ENCODE results near the gene CCM2L. TPM values are rescaled to one million over a fixed set of nuclear protein-coding genes. Genes with fewer than 3 reads are reported as not detected.

CCM2L gene
- total RNA-seq, 4 donors from 2014 or later = 0.88 to 8.3 (median 3.9) TPM

GRCh38 chr20:31987744-31988143, 22.5 kb upstream of the CCM2L start:
- H3K4me3 ChIP-seq = no peak overlapping the region
- no peak for TF ChIP-seq POLR2A (IDR thresholded peaks at IDR 0.05)
- no peak for TF ChIP-seq CTCF (IDR thresholded peaks at IDR 0.05)
- no peak overlapping the region for H3K27ac ChIP-seq
- no peaks in the 10 kb centered on the region for H3K27me3 ChIP-seq
- H3K4me1 ChIP-seq = no peaks in the 10 kb centered on the region
- no peaks in the 10 kb centered on the region for H3K9me3 ChIP-seq
- no peaks in the 10 kb centered on the region for H3K36me3 ChIP-seq
- no peak for DNase-seq

DNA sequence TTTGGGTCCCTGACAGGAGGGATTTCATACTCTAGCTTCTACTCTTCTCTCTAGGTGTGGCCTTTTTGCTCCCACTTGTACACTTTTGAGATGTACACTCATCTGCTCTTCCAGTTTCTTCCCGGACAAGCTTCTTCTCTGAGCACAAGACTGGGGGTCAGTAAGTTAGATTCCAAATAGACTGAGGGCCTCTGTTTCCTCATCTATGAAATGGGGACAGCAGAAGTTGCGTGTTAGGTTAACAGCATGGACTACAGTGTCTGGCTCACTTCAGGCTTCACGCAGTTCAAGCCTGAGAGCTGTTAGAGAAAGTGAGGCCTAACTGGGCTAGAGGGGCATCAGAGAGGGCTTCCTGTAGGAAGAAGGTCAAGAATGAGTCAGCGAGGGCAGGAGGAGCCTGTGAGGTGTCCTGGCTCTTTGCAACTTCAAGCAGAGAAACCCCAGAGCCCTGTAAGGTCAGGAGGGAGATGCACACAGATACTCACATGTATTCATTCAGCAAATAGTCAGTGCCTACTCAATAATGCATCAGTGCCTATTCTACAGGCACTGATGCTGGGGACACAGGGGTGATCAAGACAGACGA, 21.7 kb upstream of the CCM2L start:
- Histone ChIP-seq H3K36me3 (no peaks in the 10 kb centered on the region), H3K4me3 (no peak overlapping the region), H3K27me3 (no peaks in the 10 kb centered on the region), H3K4me1 (no peaks in the 10 kb centered on the region), H3K9me3 (no peaks in the 10 kb centered on the region), H3K27ac (no peak overlapping the region)
- TF ChIP-seq POLR2A (IDR thresholded peaks at IDR 0.05) = no peak
- no peak for TF ChIP-seq CTCF (IDR thresholded peaks at IDR 0.05)
- DNase-seq = no peak

DNA sequence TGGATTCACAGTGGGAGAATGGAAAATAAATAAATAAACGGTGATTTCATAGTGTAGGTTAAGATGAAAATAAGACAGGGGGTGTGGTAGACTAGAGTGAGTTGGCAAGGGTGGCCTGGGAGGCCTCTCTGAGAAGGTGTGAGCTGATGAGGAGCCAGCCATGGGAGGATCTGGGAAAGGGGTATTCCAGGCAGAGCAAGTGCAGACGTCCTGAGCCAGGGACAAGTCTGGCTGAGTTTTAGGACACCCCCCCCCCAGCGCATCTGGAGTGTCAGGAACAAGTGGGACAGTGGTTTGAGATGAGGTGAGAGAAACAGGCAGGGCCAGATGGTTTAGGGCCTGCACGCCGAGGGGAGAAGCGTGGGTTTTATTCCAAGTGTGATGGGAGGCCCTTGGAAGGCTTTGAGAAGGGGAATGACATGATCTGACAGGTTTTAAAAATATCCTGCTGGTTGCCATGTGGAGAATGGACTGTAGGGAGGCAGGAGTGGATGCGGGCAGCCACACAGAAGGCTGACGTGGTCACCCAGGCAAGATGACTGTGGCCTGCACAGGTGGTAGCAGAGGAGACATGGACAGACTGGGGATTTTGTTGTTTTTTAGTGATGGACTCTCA, 21.1 kb upstream of the CCM2L start:
- no peaks in the 10 kb centered on the region for H3K4me1 ChIP-seq
- DNase-seq = no peak
- no peaks in the 10 kb centered on the region for H3K9me3 ChIP-seq
- no peak overlapping the region for H3K4me3 ChIP-seq
- no peak for TF ChIP-seq POLR2A (IDR thresholded peaks at IDR 0.05)
- no peak for TF ChIP-seq CTCF (IDR thresholded peaks at IDR 0.05)
- H3K27me3 ChIP-seq = no peaks in the 10 kb centered on the region
- no peak overlapping the region for H3K27ac ChIP-seq
- no peaks in the 10 kb centered on the region for H3K36me3 ChIP-seq

DNA sequence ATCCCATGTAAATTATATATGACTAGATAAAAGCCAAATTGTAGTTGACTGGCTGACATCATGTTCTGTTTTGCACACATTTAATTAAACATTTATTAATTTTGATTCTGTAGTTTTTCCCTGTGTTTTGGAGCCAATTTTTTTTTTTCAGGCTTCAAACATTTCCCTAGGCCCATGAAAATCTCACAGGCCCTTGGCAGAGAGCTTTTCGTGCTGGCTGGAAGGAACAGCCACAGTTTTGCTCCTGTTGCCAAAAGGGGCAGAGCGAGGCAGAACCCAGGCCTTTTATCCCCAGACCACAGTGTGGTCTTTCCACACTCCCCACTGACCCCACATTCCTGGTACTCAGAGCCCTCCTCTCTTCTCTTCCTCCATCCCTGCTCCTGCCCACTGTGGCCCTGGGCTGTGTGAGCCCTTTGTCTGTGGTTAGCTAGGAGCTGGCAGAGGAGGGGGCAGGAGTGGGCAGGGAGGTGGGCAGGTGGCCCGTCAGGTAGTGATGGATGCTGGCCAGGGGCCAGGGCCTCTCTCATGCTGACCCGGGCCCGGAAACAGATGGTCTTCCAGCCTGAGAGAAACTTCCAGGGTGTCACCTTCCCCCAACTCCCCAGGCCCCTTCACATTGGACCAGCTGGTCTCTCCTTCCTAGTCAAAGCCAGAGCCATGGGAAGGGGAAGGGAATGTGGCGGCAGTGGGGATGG, 19.4 kb upstream of the CCM2L start:
- peaks cover 0 to 7% of the 10 kb centered on the region in 2 donors for H3K27me3 ChIP-seq
- no peak for DNase-seq
- no peaks in the 10 kb centered on the region for H3K36me3 ChIP-seq
- TF ChIP-seq CTCF (IDR thresholded peaks at IDR 0.05) (no peak), POLR2A (IDR thresholded peaks at IDR 0.05) (no peak)
- no peak overlapping the region for H3K4me3 ChIP-seq
- no peak overlapping the region for H3K27ac ChIP-seq
- H3K4me1 ChIP-seq = no peaks in the 10 kb centered on the region
- no peaks in the 10 kb centered on the region for H3K9me3 ChIP-seq

DNA sequence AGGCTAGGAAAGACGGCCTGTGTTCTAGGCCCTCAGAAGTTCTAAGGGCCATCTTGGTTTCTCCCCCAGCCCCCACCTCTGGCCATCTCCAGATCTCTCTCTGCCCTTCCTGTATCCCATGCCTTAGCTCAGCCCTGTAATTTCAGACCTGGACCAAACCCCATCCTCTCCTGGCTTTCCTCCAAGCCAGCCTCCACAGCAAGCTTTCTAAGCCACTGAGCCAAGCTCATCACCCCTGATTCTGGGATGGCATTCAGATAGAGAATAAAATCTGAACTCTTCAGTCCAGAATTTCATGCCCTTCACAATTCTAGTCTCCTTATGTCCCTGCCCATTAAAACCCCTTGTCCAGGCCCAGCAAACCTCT, 18.9 kb upstream of the CCM2L start:
- H3K36me3 ChIP-seq = no peaks in the 10 kb centered on the region
- H3K4me1 ChIP-seq = no peaks in the 10 kb centered on the region
- no peak for DNase-seq
- H3K9me3 ChIP-seq = no peaks in the 10 kb centered on the region
- no peak for TF ChIP-seq POLR2A (IDR thresholded peaks at IDR 0.05)
- TF ChIP-seq CTCF (IDR thresholded peaks at IDR 0.05) = no peak
- H3K27me3 ChIP-seq = peaks cover 0 to 7% of the 10 kb centered on the region in 2 donors
- no peak overlapping the region for H3K27ac ChIP-seq
- no peak overlapping the region for H3K4me3 ChIP-seq
